GM20431 (cell line): ENCODE measurements around the gene IL11RA.

ENCODE experiments used
- in situ Hi-C: fragments of 300-500 bp; cut with MseI, MboI; formaldehyde crosslinking; loops from one replicate; pipeline ENCODE4 v1.15.0; 2020; ENCODE audit warnings: low sequenced_read_pairs; ENCODE audit not compliant: unreplicated experiment

Gene IL11RA

GRCh38 chr9:34675869-34676268 is 23.9 kb downstream of the IL11RA start:
- in situ Hi-C loops, result loop anchor here (25.0 kb wide), 1 partner anchor 111 kb away; no protein-coding TSS in a partner anchor

- in situ Hi-C loops, result loop anchor here (25.0 kb wide), 1 partner anchor 103 kb away; no protein-coding TSS in a partner anchor
These were observed 32.2 kb downstream of the IL11RA start for GRCh38 chr9:34684145-34684544.

GRCh38 chr9:34684816-34685215 is 32.8 kb downstream of the IL11RA start:
- in situ Hi-C loops, result loop anchor here (25.0 kb wide), 1 partner anchor 102 kb away; no protein-coding TSS in a partner anchor

- in situ Hi-C loops, result loop anchor here (25.0 kb wide), 1 partner anchor 102 kb away; no protein-coding TSS in a partner anchor
These were observed 33.6 kb downstream of the IL11RA start for GRCh38 chr9:34685591-34685990.

DNA sequence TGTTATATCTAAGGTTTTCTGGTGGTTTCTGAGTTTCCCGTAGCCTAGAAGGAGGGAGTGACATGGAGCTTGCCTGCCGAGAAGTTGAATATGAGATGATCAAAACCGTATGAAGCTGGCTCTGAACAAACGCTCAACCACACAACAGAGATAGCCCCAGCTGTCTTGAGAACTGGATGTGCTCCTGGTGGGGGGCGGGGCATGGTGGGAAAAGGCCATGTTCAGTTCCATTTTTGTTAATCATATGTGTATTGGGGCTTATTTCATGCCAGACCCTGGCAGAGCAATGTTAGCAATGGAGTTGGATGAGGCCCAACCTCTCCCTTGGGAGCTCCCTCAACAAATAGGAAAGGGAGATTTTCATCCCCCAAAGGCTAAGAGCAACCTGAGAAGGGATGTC is 34.2 kb downstream of the IL11RA start:
- in situ Hi-C loops, result loop anchor here (25.0 kb wide), 1 partner anchor 101 kb away; no protein-coding TSS in a partner anchor

GRCh38 chr9:34686732-34687131 is 34.7 kb downstream of the IL11RA start:
- in situ Hi-C loops, result loop anchor here (25.0 kb wide), 1 partner anchor 101 kb away; no protein-coding TSS in a partner anchor

GRCh38 chr9:34687276-34688030 is 35.5 kb downstream of the IL11RA start:
- in situ Hi-C loops, result loop anchor here (25.0 kb wide), 1 partner anchor 100 kb away; no protein-coding TSS in a partner anchor

DNA sequence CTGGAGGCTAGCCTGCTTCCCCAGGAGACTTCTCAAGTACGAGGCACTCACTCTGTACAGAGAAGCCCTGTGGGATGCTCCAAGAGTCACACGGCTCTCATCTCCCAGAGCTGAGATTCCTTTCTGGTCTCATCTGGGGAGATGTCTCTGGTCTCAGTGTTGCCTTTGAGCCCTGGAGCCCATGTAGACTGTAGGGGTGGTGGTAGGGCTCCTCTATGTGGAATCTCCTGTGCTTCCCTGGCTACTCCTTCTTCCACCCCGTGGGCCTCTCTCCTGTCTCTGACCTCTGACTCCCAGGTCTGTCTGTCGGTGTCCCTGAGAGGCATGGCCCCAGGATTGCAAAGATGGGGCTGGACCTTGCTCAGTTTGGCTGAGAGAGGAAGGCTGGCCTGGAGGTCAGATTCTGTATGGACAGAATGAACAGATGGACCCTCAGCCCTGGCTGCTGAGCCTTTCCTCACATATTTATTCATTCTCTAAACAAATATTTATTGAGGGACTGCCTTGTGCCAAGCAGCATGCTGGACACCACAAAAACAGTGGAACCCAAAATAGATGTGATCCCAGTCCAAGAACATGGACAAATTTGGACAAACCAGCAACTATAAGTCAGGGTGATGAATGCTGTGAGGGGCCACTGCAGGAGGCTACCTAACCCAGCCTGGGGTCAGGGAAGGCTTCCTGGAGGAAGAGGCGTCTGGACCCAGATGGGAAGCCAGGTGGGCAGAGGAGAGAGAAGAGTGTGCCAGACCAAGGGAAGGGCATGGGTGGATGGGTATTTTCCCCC is 36.5 kb downstream of the IL11RA start:
- in situ Hi-C loops, result loop anchor here (25.0 kb wide), 1 partner anchor 99 kb away; no protein-coding TSS in a partner anchor

GRCh38 chr9:34689116-34689470 is 37.1 kb downstream of the IL11RA start:
- in situ Hi-C loops, result loop anchor here (25.0 kb wide), 1 partner anchor 98 kb away; no protein-coding TSS in a partner anchor

DNA sequence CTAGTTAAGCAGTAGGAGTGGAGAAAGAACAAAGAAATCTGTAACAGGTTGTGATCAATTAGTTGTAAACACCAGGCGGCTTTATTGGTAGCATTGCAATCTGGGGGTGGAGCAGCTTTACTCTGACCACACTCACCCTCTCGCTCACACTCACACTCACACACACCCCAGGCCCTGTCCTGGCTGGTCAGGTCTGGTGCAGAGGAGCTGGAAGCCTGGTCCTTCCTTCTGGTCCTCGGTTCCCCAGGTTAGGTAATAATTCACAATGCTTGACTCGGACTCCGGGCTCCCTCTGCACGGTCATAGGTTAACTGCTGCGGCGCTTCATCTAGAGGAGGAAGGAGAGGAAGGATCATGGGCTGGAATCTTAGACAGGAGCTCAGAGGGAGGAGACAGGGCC is 37.5 kb downstream of the IL11RA start:
- in situ Hi-C loops, result loop anchor here (25.0 kb wide), 1 partner anchor 98 kb away; no protein-coding TSS in a partner anchor

- in situ Hi-C loops, result loop anchor here (25.0 kb wide), 1 partner anchor 96 kb away; no protein-coding TSS in a partner anchor
These were observed 39.3 kb downstream of the IL11RA start, which contains the start of gene CCL19 for GRCh38 chr9:34690983-34691935. Gene CCL19, minus strand, starts transcription at chr9:34691276. Its CDS starts 137 bp downstream, at chr9:34691139.

GRCh38 chr9:34691936-34692315 is 39.9 kb downstream of the IL11RA start:
- in situ Hi-C loops, result loop anchor here (25.0 kb wide), 1 partner anchor 95 kb away; no protein-coding TSS in a partner anchor

- in situ Hi-C loops, result loop anchor here (25.0 kb wide), 1 partner anchor 94 kb away; no protein-coding TSS in a partner anchor
These were observed 41.6 kb downstream of the IL11RA start for GRCh38 chr9:34693560-34693959.

DNA sequence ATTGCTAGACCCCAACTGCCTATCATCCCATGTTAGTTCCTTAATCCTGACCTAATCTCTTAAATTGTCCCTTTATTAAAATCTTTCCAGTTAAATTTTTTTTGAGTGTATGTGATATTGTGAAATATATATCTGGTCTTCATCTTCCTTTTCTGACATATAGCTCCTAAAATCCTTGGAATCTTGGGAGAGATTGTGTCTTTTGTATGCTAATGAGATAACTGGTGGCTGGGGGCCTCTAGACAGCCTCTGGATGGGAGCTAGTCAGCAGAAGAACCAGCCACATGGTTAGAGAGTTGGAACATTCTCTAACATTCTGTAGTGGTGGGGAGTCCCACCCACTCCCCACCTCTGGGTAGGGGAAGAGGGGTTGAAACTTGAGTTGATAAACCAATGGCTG is 42.8 kb downstream of the IL11RA start:
- in situ Hi-C loops, result loop anchor here (25.0 kb wide), 1 partner anchor 92 kb away; no protein-coding TSS in a partner anchor

- in situ Hi-C loops, result no loop called here
These were observed 49.2 kb downstream of the IL11RA start for GRCh38 chr9:34701023-34701768.

DNA sequence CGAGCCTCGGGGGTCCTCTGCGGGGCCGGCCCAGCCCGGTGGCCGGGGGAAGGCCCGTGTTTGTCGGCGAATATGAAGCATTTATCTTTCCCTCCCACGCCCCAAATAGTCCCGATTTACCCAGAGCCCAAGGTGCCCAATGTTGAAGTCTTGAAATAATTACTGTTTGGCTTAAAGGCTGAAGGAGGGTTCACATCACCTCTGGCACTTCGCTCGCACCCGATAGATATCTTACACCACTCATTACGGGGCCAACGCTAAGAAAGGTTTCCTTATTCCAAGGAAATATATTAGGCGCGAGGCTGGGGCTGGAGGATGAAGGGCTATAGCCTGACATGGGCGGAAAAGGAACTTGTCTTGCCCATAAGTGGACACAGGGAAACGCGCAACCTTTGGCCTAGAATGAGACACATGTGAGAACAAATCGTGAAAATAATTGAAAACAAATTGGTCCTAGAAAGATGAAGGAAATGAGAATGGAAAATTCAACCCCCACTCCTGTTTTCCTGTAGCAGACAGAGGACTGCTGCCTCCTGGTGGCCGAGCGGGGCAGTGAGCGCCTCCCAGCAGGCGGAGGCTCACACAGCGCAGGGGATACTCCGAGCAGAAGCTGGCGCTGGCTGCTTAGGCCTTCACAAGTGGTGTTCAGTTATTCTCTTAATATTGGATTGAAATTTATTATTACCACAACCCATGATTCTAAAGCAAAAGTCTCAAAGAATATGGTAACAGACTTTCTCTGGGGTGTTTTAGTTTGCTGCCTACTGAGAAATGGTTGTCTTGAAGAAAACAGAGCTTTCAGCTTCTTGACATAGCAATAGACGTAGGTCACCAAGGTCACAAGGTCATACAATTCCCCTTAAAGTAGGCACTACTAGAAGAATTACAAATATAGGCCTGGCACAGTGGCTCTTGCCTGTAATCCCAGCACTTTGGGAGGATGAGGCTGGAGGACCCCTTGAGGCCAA is 50.1 kb downstream of the IL11RA start:
- in situ Hi-C loops, result no loop called here

- in situ Hi-C loops, result no loop called here
These were observed 55.1 kb downstream of the IL11RA start for GRCh38 chr9:34707130-34707529.
